Endothelial cell of umbilical vein (primary cell): ENCODE data around the gene TRAPPC3. TPM values are rescaled to one million over a fixed set of nuclear protein-coding genes. Genes with fewer than 3 reads are reported as not detected.

Experiments used
- BruUV-seq: library from RNA; stranded (reverse); fragments of 400-500 nt; replicated peaks from 2 replicates; lab custom pipeline; 2021; lab: Mats Ljungman, UMichigan
- CTCF ChIA-PET: fragments of 300-600, 350-600 bp; sonication (Branson Sonifier 250); formaldehyde crosslinking; loops from one replicate; lab custom pipeline; 2021; ENCODE audit warnings: antibody characterized with exemption, inconsistent platforms; lab: Charles Lee
- POLR2A ChIA-PET: fragments of 300-600, 350-600 bp; sonication (Branson Sonifier 250); formaldehyde crosslinking; loops from one replicate; lab custom pipeline; 2021; ENCODE audit warnings: antibody characterized with exemption, inconsistent platforms; lab: Charles Lee
- DNase-seq: peaks from one replicate; pipeline ENCODE4 v3.0.0-alpha.2; 2011; ENCODE audit warnings: low read depth, low spot score
- FAIRE-seq: peaks from 2 replicates; lab custom pipeline; 2011; peaks lifted over from hg19 to GRCh38; lab: Jason Lieb, UNC
- H2AFZ ChIP-seq: 2 replicates; pipeline ENCODE4 v1.6.0; 2012; ENCODE audit warnings: low read depth, low read length, control low read depth, inconsistent platforms
- H3K27ac ChIP-seq: 2 replicates; pipeline ENCODE4 v1.5.1; 2011; ENCODE audit warnings: low read depth, mild to moderate bottlenecking, control low read depth, low read length, moderate library complexity; ENCODE audit not compliant: insufficient read depth
- H3K27me3 ChIP-seq, 2 experiments: 2 replicates each; pipeline versions ENCODE4 v1.6.0 to v1.6.1; 2011; ENCODE audit warnings: low read length in 2 of 2, mixed read lengths in 1 of 2; ENCODE audit not compliant: control insufficient read depth in 2 of 2, insufficient read depth in 2 of 2
- H3K36me3 ChIP-seq, 2 experiments: 2 replicates in 1 of 2; 3 replicates in 1 of 2; pipeline ENCODE4 v1.5.1; 2011; ENCODE audit warnings: low read length in 2 of 2, mild to moderate bottlenecking in 1 of 2, moderate library complexity in 1 of 2; ENCODE audit not compliant: control insufficient read depth in 2 of 2, insufficient read depth in 2 of 2; ENCODE audit errors: extremely low read depth in 1 of 2
- H3K4me1 ChIP-seq: 3 replicates; pipeline ENCODE4 v1.5.1; 2011; ENCODE audit warnings: mild to moderate bottlenecking, low read length; ENCODE audit not compliant: control insufficient read depth, insufficient read depth; ENCODE audit errors: extremely low read depth
- H3K4me2 ChIP-seq: 2 replicates; pipeline ENCODE4 v1.6.1; 2011; ENCODE audit warnings: low read length, control low read depth, mixed read lengths; ENCODE audit not compliant: insufficient read depth
- H3K4me3 ChIP-seq, 3 experiments: fragments of 200-600 bp in 1 of 3; sonication (generic), shearing (Covaris generic) in 1 of 3; replicated peaks in 1 of 3; 2 replicates each; pipeline ENCODE4 v1.5.1; 2011 to 2016; ENCODE audit warnings: control low read depth in 3 of 3, low read length in 3 of 3, mild to moderate bottlenecking in 2 of 3, inconsistent platforms in 1 of 3, low read depth in 1 of 3, moderate library complexity in 1 of 3; ENCODE audit not compliant: insufficient read depth in 1 of 3
- H3K79me2 ChIP-seq: 2 replicates; pipeline ENCODE4 v1.6.0; 2012; ENCODE audit warnings: low read length, inconsistent platforms; ENCODE audit not compliant: control insufficient read depth, insufficient read depth
- H3K9ac ChIP-seq: replicated peaks from 2 replicates; pipeline ENCODE3; 2011; ENCODE audit warnings: low read length, control low read depth; ENCODE audit not compliant: insufficient read depth; ENCODE audit errors: extremely low read depth
- H3K9me1 ChIP-seq: replicated peaks from 3 replicates; pipeline ENCODE4 v1.6.0; 2011; ENCODE audit warnings: mild to moderate bottlenecking, low read length; ENCODE audit not compliant: control insufficient read depth, insufficient read depth; ENCODE audit errors: extremely low read depth
- H3K9me3 ChIP-seq: replicated peaks from 2 replicates; pipeline ENCODE4 v1.5.1; 2012; ENCODE audit warnings: low read length, inconsistent platforms; ENCODE audit not compliant: control insufficient read depth, insufficient read depth
- H4K20me1 ChIP-seq: replicated peaks from 2 replicates; pipeline ENCODE3; 2011; ENCODE audit warnings: mild to moderate bottlenecking, low read length; ENCODE audit not compliant: control insufficient read depth, insufficient read depth; ENCODE audit errors: extremely low read depth
- EZH2 ChIP-seq: IDR thresholded peaks from 2 replicates; pipeline ENCODE4 v1.6.1; 2012; ENCODE audit warnings: borderline replicate concordance, low read depth, mild to moderate bottlenecking, moderate library complexity, low read length, inconsistent platforms; ENCODE audit not compliant: severe bottlenecking
- FOS ChIP-seq: IDR thresholded peaks from 2 replicates; pipeline ENCODE4 v1.6.1; 2011; ENCODE audit warnings: mild to moderate bottlenecking, low read length, moderate library complexity, borderline replicate concordance; ENCODE audit not compliant: insufficient read depth
- GATA2 ChIP-seq: IDR thresholded peaks from 2 replicates; pipeline ENCODE4 v1.7.0; 2011; ENCODE audit warnings: low read depth, mild to moderate bottlenecking, moderate library complexity, mixed read lengths, low read length; ENCODE audit not compliant: insufficient read length, insufficient read depth
- MAX ChIP-seq: IDR thresholded peaks from 2 replicates; pipeline ENCODE4 v1.6.1; 2011; ENCODE audit not compliant: insufficient read depth, insufficient read length
- MYC ChIP-seq: IDR thresholded peaks from one replicate; pipeline ENCODE4 v1.6.1; 2011; ENCODE audit warnings: mild to moderate bottlenecking, low read depth, low read length
- POLR2AphosphoS5 ChIP-seq: IDR thresholded peaks from 2 replicates; pipeline ENCODE4 v1.6.1; 2012; ENCODE audit warnings: low read depth, mild to moderate bottlenecking, control low read depth, low read length, moderate library complexity; ENCODE audit not compliant: insufficient read depth
- dilution Hi-C: fragments of 300-500 bp; cut with MboI; formaldehyde crosslinking; loops from one replicate; pipeline ENCODE4 v1.15.0; 2019; ENCODE audit warnings: low sequenced_read_pairs; ENCODE audit not compliant: extremely low pct_ligation_motif_present
- intact Hi-C: fragments of 100-400 bp; cut with micrococcal nuclease; formaldehyde crosslinking; loops from one replicate; pipeline ENCODE4 v1.10.0; 2022
- polyA plus RNA-seq, 4 experiments: library from polyadenylated mRNA; depleted of rRNA in 3 of 4; stranded (reverse) in 3 of 4; unstranded in 1 of 4; fragments of >200 nt; gene quantifications; 2 replicates each; pipeline versions ENCODE4 v1.2.1 to v1.2.3, GENCODE V29; 2011 to 2012; ENCODE audit warnings: missing spikeins in 1 of 4
- total RNA-seq: library from RNA; stranded (reverse); gene quantifications from 2 replicates; pipeline ENCODE4 v1.2.3, GENCODE V29; 2021

Gene TRAPPC3
- total and polyA plus RNA-seq, 2 donors (not counting 3 experiments of a cell fraction or from before 2014, with no cell fraction given) = 93.4 to 125 TPM

DNA sequence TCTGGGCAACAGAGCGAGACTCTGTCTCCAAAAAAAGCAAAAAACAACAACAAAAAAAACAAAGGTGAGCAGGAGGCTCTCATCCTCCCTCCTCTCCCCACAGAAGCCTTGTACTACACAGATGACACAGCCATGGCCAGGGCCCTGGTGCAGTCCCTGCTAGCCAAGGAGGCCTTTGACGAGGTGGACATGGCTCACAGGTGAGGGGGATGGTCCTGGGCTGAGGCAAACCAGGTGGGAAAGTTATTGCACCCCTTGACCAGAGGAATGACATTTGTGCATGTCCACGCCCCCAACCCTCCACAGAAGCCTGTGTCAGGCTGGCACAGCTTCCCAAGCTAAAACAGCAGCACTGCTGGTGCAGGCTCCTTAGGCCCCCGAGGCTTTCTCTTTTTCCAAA lies 58.1 kb downstream of the TRAPPC3 start:
- Histone ChIP-seq H3K27me3 (no peaks in the 10 kb centered on the region), H3K4me3 (no peak overlapping the region), H4K20me1 (no peaks in the 10 kb centered on the region), H3K9me3 (no peaks in the 10 kb centered on the region), H3K36me3 (peaks cover 16 to 38% of the 10 kb centered on the region in 2 experiments), H3K4me1 (peaks cover 8% of the 10 kb centered on the region), H2AFZ (no peak overlapping the region), H3K9ac (no peak overlapping the region), H3K4me2 (no peak overlapping the region), H3K9me1 (no peaks in the 10 kb centered on the region), H3K27ac (no peak overlapping the region), H3K79me2 (peaks cover 22% of the 10 kb centered on the region)
- POLR2A ChIA-PET = no interaction called here
- FAIRE-seq (no peak), DNase-seq (no peak)
- intact Hi-C loops = no loop called here
- CTCF ChIA-PET = interaction anchor here (0.6 to 1.8 kb wide), 2 partner anchors 43 to 285 kb away, joined by 3 to 9 read pairs; no protein-coding TSS in a partner anchor
- TF ChIP-seq MAX (no peak), GATA2 (no peak), FOS (no peak), MYC (no peak), POLR2AphosphoS5 (no peak)
- no TSS peak for BruUV-seq
- dilution Hi-C loops = no loop called here

GRCh38 chr1:36089393-36090121 lies 59.7 kb downstream of the TRAPPC3 start:
- no peaks in the 10 kb centered on the region for H3K9me3 ChIP-seq
- no peaks in the 10 kb centered on the region for H3K9me1 ChIP-seq
- DNase-seq = peak; percentile 66
- H3K4me2 ChIP-seq = peak overlapping the region; percentile 86
- peak overlapping the region; percentile 73 for H3K9ac ChIP-seq
- TF ChIP-seq POLR2AphosphoS5 (no peak), MAX (peak; percentile 20), EZH2 (no peak)
- intact Hi-C loops = no loop called here
- peak overlapping the region; percentile 35 for H3K27ac ChIP-seq
- H3K36me3 ChIP-seq = peaks cover 14 to 34% of the 10 kb centered on the region in 2 experiments
- dilution Hi-C loops = no loop called here
- peaks cover 22% of the 10 kb centered on the region for H3K79me2 ChIP-seq
- ChIA-PET POLR2A (no interaction called here), CTCF (interaction anchor here (1.8 kb wide), 1 partner anchor 45 kb away, joined by 9 read pairs; no protein-coding TSS in a partner anchor)
- H3K4me3 ChIP-seq = peak overlapping the region; percentile 68 to 96 (median 83)
- H4K20me1 ChIP-seq = no peaks in the 10 kb centered on the region
- no peak for FAIRE-seq
- H2AFZ ChIP-seq = peak overlapping the region; percentile 66
- no peaks in the 10 kb centered on the region for H3K27me3 ChIP-seq
- peaks cover 8% of the 10 kb centered on the region for H3K4me1 ChIP-seq
- BruUV-seq = TSS peak; percentile 68
